HG03108 (cell line): ENCODE measurements around the gene CIT.
"Not testable (repeated sequence)": the region's sequence is repeated elsewhere in the genome, so short reads cannot be mapped to it uniquely, and the experiment has no call there.

Experiments used
- ATAC-seq: cut with Tn5 transposase; IDR thresholded peaks from one replicate; pipeline ENCODE4 v1.9.1; 2021; ENCODE audit warnings: moderate library complexity; ENCODE audit not compliant: unreplicated experiment

The CIT gene

DNA sequence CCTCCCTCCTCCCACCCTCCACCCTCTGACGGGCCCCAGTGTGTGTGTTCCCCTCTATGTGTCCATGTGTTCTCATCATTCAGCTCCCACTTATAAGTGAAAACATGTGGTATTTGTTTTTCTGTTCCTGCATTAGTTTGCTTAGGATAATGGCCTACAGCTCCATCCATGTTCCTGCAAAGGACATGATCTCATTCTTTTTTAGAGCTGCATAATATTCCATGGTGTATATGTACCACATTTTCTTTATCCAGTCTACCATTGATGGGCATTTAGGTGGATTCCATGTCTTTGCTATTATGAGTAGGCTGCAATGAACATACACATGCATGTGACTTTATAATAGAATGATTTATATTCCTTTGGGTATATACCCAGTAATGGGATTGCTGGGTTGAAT is 170.7 kb downstream of the CIT start:
- not testable (repeated sequence) for ATAC-seq

DNA sequence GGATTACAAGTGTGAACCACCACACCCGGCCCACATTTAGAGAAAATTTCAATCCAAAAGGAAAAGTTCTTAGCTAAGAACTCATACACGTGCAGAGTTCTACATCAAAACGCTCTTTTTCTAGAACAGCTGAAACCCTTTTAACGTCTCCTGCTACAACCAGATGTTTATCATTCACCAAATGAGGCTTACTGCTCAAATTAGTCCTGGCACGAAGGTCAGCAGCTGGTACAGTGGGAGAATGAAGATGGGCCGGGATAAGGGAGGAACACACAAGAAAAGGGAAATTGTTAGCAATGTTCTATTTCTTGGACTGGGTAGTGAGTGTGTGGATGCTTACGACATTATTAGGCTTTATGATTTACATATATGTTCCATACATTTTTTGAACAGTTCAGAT is 171.9 kb downstream of the CIT start:
- no peak for ATAC-seq

DNA sequence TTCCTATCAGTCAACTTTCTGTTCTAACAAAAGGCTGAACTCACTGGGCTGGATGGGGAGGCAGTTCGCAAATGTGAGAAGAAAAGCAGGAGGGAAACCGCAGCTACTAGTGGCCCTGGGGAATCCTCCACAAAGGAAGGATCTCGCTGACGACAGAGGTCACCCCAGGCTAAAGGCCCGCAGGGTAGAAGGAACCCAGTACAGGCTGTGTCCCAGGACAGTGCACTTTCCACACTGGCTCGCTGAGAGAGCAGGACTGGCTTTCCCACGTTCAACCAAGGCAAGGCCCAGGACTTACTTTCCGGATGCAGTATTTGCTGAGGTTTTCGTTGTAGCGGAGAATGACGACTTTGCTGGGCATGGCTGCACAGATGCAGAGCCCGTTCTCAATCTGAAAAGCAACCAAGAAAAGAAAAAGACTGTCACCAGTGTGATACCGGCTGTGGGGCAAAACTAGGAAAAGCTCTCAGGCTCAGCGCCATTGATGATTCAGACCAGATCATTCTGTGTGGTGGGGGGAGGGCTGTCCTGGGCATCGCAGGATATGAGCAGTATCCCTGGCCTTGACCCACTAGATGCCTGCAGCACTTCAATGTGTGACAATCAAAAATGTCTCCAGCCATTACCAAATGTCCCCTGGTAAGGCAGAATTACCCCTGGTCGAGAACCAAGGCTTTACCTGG is 172.9 kb downstream of the CIT start:
- no peak for ATAC-seq

- no peak for ATAC-seq
These were observed 177.0 kb downstream of the CIT start for GRCh38 chr12:119700078-119700477.

GRCh38 chr12:119699199-119699760 is 177.8 kb downstream of the CIT start:
- ATAC-seq = no peak

DNA sequence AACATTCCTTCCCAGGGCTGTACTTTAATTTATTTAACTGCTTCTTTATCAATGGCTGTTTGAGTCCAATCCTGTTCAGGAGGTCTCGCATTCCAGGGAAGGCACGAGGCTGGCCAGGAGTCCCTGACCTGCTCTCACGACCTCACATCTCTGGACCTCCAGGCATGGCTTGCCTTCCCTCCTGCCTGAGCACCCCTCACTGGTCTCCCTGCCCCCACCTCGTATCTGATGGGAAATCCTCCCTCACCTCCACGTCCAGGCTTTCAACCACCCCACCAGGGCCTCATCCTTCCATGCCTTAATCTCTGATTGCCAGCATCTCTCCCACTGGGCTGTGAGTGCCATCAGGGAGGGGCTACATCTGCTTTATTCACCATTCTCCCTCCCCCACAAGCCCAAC is 180.2 kb downstream of the CIT start:
- no peak for ATAC-seq

DNA sequence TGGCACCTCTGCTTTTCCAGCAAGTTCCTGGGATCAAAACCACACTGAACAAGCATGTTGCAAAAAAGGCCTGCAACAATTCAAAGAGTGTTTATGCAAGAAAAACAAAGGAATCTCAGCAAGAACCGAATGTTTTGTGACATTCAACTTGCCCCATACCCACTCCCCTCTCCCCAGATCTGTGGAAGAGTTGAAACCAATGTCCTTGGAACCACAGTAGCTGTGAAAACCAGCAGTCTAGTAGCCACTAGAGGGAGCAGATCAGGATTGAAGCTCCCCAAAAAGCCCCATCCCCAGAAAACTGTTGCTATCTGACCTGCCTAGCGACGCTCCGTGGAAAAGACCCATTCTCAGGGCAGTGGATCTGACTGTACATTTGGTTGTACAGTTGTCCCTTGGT is 182.1 kb downstream of the CIT start:
- no peak for ATAC-seq

DNA sequence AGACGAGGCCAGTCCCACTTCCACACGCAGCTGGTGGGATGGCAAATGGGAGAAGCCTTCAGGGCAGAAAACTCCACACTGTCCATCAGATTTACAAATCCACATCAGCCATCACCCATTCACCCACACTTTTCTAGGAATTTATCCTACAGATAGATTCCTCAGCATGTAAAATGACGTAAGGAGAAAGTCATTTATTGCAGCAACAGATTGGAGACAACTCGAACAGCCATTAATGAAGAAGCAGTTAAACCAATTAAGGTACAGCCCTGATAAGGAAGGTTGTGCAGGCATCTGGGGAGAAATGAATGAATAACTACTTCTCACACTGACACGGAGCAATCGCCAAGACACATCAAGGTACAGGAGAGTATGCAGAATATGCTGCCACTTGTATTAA is 183.0 kb downstream of the CIT start:
- no peak for ATAC-seq

GRCh38 chr12:119693511-119693910 is 183.6 kb downstream of the CIT start:
- ATAC-seq = no peak

DNA sequence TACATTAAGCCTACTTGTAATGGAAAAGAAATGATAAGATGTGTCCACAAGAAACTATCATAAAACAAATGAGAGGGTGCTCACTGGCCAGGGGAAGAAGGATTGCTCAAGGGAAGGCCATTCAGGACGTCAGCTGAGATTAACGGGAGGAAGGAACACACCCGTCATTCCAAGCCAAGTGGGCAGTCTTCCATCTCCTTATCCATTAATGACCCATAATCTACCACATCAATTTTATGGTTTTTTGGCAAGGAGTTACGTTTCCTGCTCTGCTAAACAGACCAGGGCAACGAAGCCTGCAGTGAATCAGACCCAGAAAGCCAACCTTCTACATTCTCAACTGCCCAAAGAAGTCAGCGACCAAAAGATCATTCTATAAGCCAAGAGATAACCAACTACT is 184.1 kb downstream of the CIT start:
- no peak for ATAC-seq

- ATAC-seq = no peak
These were observed 184.7 kb downstream of the CIT start for GRCh38 chr12:119692410-119692809.

GRCh38 chr12:119691202-119691810 is 185.8 kb downstream of the CIT start:
- no peak for ATAC-seq

GRCh38 chr12:119689935-119690500 is 187.1 kb downstream of the CIT start:
- no peak for ATAC-seq

DNA sequence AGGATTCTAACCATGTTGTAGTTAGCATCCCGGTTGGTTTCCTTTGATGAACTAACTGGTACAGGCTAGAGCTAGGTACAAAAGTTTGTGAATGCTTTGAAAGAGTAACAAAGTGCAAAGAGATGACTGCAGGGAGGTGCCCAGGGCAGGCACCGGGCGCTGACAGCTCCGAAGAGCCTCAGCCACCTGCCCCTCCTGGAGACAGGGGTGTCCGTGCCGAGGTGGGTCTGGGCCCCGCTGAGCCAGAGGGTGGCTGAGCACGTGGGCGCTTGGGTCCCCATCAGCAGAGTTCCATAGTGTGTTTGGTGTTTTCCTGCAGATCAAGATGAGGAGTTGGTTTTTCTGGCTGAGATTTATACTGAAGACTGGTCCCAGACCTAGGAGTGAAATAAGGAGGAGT is 189.2 kb downstream of the CIT start:
- ATAC-seq = no peak

GRCh38 chr12:119687406-119687805 is 189.7 kb downstream of the CIT start:
- no peak for ATAC-seq

GRCh38 chr12:119686776-119687175 is 190.3 kb downstream of the CIT start:
- ATAC-seq = no peak

- no peak for ATAC-seq
These were observed 190.8 kb downstream of the CIT start for GRCh38 chr12:119686355-119686754.

DNA sequence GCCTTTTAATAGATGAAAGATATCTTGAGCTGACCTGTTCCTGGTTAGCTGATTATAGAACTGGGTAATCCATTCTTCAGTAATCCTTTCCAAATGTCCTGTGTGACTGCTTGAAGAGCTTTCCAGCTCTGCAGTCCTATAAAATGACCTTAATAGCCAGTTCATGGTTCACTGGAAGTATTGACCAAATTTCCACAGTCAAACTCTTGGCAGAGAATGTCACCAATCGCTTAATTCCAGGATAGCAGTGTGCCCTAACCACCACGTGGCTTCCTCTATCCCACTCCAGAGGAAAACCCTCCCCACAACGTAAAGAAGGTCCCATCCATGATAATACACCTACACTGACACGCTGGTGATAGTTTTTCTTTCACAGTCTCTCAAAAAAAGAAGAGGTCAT is 191.7 kb downstream of the CIT start:
- ATAC-seq = no peak

DNA sequence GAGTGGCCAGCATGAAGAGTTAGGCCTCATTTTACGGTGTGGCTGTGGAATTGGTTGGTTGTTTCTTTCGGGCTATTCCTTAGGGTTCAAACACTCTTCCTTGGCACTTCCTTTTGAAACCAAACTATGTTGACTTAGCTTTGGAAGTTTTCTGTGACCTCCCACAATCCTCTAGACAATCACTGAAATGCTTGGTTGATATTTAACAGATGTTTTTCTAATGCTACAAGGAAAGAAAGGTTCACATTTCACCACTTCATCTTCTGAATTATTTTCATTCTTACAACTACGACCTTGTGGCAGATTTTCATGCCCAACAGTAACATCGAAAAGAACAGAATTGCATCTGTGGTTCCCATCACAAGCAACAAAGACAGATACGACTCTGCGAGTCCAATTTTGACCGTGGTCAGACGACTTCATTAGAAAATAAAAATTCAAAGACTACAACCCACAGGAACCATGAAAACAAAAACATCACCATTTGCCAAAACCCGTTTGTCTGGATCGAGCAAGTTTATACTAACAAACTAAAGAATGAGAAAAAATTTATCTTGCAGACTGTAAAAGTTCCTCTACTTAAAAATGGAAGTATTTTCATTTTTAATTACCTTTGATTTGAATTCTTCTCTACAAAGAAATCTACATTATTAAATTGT is 192.3 kb downstream of the CIT start:
- no peak for ATAC-seq

- no peak for ATAC-seq
These were observed 193.3 kb downstream of the CIT start for GRCh38 chr12:119683816-119684215.

DNA sequence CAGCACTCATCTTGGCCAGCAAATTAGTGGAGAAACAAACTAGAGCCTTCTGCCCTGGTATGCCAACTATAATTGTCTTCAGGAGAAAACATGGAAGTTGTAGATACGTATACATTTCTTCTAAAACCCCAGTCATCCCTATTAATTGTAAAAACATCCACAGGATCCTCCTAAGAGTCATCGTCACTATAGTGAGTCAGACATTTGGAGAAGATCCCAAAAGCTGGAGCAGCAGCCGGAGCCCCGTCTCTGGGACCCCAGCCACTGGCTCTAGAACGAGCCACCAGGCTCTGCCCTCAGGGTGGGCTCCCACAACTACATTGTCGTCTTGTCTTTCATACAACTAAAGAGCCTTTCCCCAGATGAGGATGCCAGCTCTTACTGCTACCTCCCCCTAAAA is 193.7 kb downstream of the CIT start:
- no peak for ATAC-seq
